Gastroesophageal sphincter (tissue), 4 donors: Measurements from ENCODE around the gene HOXC12. TPM values are rescaled to one million over a fixed set of nuclear protein-coding genes. Genes with fewer than 3 reads are reported as not detected.

Source experiments
- ATAC-seq: fragments of 150-250 bp; one replicate; pipeline ENCODE4 v1.9.1; 2016; ENCODE audit warnings: mild to moderate bottlenecking, moderate library complexity
- H3K27ac ChIP-seq, 4 donors: fragments of 200-600 bp; sonication (generic) in 3 of 4; 1 replicate in 3 of 4; 2 replicates in 1 of 4; pipeline ENCODE4 v1.5.1; 2016 to 2019
- H3K27me3 ChIP-seq: fragments of 200-600 bp; sonication (generic); one replicate; pipeline ENCODE4 v1.5.1; 2019
- H3K36me3 ChIP-seq, 2 donors: fragments of 200-600 bp; sonication (generic); one replicate each; pipeline ENCODE4 v1.5.1; 2019; ENCODE audit warnings: control low read depth in 1 of 2
- H3K4me1 ChIP-seq, 3 donors: fragments of 200-600 bp; sonication (generic); 1 replicate in 2 of 3; 2 replicates in 1 of 3; pipeline ENCODE4 v1.5.1; 2016 to 2019; ENCODE audit warnings: control low read depth in 2 of 3
- H3K4me3 ChIP-seq, 2 donors: fragments of 200-600 bp; sonication (generic); one replicate each; pipeline ENCODE4 v1.5.1; 2019; ENCODE audit warnings: mild to moderate bottlenecking in 1 of 2, moderate library complexity in 1 of 2
- H3K9me3 ChIP-seq, 3 donors: fragments of 200-600 bp; sonication (generic); one replicate each; pipeline ENCODE4 v1.5.1; 2017 to 2019; ENCODE audit warnings: control low read depth in 2 of 3
- EP300 ChIP-seq: sonication (generic); formaldehyde crosslinking; IDR thresholded peaks from one replicate; pipeline ENCODE4 v1.6.1; 2017; ENCODE audit warnings: antibody characterized with exemption, mild to moderate bottlenecking
- POLR2A ChIP-seq, 2 donors: fragments of 450-650 bp; IDR thresholded peaks; one replicate each; pipeline ENCODE4 v1.6.1; 2017; ENCODE audit warnings: antibody characterized with exemption in 2 of 2, mild to moderate bottlenecking in 2 of 2, moderate library complexity in 1 of 2
- POLR2AphosphoS5 ChIP-seq: sonication (generic); formaldehyde crosslinking; IDR thresholded peaks from one replicate; pipeline ENCODE4 v1.6.1; 2017; ENCODE audit warnings: antibody characterized with exemption
- WGBS, 2 donors: methylation state at CpG; one replicate each; pipeline ENCODE4 v1.1.5; 2018; ENCODE audit warnings: low coverage in 1 of 2; 5-methylcytosine and 5-hydroxymethylcytosine counted together
- total RNA-seq, 4 donors: library from RNA; depleted of rRNA; stranded (reverse); fragments of >200 nt; gene quantifications; one replicate each; pipeline ENCODE4 v1.1.0, GENCODE V29; 2016
- TF ChIP-seq, protein P1 (sequence below), 4 experiments: fragments of 200-600 bp in 2 of 4; fragments of 450-650 bp in 2 of 4; sonication (generic) in 1 of 4; IDR thresholded peaks; one replicate each; pipeline ENCODE4 v1.5.1; 2017 to 2019; ENCODE audit warnings: antibody characterized with exemption in 4 of 4, mild to moderate bottlenecking in 2 of 4, moderate library complexity in 2 of 4

Gene HOXC12
- total RNA-seq, 4 donors from 2014 or later: not detected

DNA sequence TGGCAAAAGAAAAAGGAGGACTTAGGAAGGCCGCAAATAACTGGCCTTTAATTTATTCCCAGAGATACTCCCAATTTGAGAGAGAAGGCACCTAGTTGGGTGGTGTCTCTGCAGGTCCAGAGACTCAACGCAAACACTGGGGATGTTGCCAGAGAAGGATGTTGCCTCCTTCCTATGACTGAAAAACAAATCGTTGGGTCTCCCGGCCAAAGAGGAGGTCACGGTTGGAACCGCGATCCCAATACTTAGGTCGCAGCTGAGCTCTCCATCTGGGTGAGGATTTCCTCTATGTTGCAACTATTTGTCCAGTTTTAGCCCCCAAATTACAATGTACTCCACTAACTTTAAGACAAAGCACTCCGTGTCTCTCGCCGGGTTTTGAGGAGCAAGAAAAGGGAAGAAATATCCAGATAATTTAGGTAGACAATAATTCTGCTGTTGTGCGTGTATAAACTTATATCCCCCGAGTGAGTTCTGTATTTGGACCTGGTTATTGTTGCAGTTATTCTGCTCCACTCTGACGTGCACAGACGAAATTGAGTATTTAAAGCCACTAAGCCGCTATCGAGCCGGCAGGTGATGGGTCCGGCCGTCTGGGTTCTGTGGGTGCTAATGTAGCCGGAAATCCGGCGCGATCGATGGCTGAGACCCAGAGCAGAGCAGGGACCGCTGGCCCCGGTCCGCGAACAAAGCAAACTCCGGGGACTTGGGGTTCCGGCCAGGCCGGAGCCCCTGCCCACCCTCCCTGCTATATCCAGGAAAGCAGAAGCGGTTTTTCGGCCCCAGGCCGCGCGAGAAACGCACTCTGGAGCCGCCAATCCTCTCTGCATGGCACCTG lies 5.7 kb downstream of the HOXC12 start:
- 12 to 14% methylated on average over 15 of the region's 39 CpGs for WGBS, 2 donors
- Histone ChIP-seq H3K4me3 (no peak overlapping the region), H3K27me3 (peaks cover 100% of the 10 kb centered on the region), H3K27ac (no peak overlapping the region), H3K9me3 (no peaks in the 10 kb centered on the region), H3K4me1 (peaks cover 0 to 30% (median 7%) of the 10 kb centered on the region in 3 donors), H3K36me3 (no peaks in the 10 kb centered on the region)
- TF ChIP-seq, protein P1, sequence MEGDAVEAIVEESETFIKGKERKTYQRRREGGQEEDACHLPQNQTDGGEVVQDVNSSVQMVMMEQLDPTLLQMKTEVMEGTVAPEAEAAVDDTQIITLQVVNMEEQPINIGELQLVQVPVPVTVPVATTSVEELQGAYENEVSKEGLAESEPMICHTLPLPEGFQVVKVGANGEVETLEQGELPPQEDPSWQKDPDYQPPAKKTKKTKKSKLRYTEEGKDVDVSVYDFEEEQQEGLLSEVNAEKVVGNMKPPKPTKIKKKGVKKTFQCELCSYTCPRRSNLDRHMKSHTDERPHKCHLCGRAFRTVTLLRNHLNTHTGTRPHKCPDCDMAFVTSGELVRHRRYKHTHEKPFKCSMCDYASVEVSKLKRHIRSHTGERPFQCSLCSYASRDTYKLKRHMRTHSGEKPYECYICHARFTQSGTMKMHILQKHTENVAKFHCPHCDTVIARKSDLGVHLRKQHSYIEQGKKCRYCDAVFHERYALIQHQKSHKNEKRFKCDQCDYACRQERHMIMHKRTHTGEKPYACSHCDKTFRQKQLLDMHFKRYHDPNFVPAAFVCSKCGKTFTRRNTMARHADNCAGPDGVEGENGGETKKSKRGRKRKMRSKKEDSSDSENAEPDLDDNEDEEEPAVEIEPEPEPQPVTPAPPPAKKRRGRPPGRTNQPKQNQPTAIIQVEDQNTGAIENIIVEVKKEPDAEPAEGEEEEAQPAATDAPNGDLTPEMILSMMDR (IDR thresholded peaks at IDR 0.05): no peak
- TF ChIP-seq EP300: no peak
- no peak for TF ChIP-seq POLR2A (IDR thresholded peaks at IDR 0.05)
- no peak for TF ChIP-seq POLR2AphosphoS5
- ATAC-seq: no peak

GRCh38 chr12:53961025-53961761 lies 6.5 kb downstream of the HOXC12 start:
- TF ChIP-seq EP300: no peak
- TF ChIP-seq POLR2AphosphoS5: no peak
- Histone ChIP-seq H3K4me3 (no peak overlapping the region), H3K36me3 (no peaks in the 10 kb centered on the region), H3K27ac (no peak overlapping the region), H3K4me1 (peaks cover 0 to 32% (median 7%) of the 10 kb centered on the region in 3 donors), H3K27me3 (peaks cover 100% of the 10 kb centered on the region), H3K9me3 (no peaks in the 10 kb centered on the region)
- no CpG with 5 or more reads among the region's 72 CpGs for WGBS, 2 donors
- no peak for ATAC-seq

DNA sequence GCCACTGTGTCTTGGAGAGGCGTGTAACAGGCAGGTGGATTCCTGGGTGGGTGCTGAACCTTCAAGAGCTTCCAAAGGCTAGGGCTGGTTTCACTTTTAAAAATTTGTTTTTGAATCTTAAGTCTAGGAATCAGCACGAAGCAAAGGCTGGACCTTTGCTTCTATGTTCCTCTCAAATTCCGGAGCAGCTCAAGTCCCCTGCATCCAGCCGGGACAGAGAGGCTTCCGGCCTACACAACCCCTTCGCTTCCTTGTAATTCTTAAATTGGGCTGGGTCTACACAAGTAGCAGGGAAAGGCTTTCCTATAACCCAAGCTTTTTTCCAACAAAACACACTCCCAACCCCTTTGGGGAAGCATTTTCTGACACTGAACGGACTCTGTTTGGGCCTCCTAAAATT lies 8.3 kb downstream of the HOXC12 start:
- H3K4me1 ChIP-seq: peaks cover 0 to 39% (median 12%) of the 10 kb centered on the region in 3 donors
- ATAC-seq: no peak
- H3K27ac ChIP-seq: no peak overlapping the region
- H3K27me3 ChIP-seq: peaks cover 100% of the 10 kb centered on the region
- H3K36me3 ChIP-seq: no peaks in the 10 kb centered on the region
- H3K9me3 ChIP-seq: no peaks in the 10 kb centered on the region
- H3K4me3 ChIP-seq: no peak overlapping the region
- TF ChIP-seq POLR2AphosphoS5 (no peak), EP300 (no peak), POLR2A (IDR thresholded peaks at IDR 0.05) (no peak)
- TF ChIP-seq, protein P1 (IDR thresholded peaks at IDR 0.05): no peak
- 20 to 25% methylated on average over 2 to 7 of the region's 7 CpGs for WGBS, 2 donors

DNA sequence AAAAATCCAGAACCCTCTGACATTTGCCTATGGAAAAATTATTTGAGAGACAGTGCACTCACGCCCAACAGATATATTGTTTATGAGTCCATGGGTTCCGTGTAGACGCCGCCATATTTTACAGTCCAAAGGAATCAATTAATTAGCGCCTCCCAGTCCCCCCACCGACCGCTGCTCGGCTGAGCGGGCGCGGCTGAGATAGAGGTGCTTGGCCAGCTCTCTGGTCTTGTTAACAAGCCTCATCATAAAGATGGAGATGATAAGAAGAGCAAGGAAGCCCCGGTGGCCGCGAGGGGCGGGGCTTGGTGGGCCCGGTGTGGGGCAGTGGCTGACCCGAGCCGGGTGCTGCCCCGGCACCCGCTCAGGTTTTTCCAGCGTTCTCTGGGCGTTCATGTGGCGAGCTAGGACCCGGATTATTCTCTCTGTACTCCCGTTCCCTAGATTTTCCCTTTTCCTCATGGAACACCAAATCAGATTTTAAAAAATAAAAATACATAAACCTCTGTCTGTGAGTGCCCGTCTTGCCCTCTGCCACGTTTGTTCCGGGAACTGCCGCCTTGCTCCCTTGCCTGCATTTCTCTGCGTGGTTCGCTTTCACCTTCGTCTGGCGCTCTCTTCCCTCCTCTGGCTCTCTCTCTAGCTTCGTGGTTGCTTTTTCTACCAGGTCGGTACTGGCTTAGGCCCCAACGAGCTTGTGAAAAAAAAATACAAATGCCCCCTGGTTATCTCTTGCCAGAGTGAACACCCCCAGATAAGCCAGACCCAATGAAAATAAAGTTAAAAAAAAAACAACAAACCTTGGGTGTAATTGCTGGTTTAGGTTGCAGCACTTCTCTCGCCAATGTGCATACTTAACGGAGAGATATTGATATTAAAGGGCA lies 9.0 kb downstream of the HOXC12 start:
- Histone ChIP-seq H3K4me1 (peaks cover 0 to 39% (median 12%) of the 10 kb centered on the region in 3 donors), H3K4me3 (no peak overlapping the region), H3K36me3 (no peaks in the 10 kb centered on the region), H3K27me3 (peaks cover 100% of the 10 kb centered on the region), H3K27ac (no peak overlapping the region), H3K9me3 (no peaks in the 10 kb centered on the region)
- no peak for TF ChIP-seq POLR2A (IDR thresholded peaks at IDR 0.05)
- WGBS, 2 donors: 6 to 12% methylated on average over 19 to 21 of the region's 38 CpGs
- no peak for ATAC-seq

DNA sequence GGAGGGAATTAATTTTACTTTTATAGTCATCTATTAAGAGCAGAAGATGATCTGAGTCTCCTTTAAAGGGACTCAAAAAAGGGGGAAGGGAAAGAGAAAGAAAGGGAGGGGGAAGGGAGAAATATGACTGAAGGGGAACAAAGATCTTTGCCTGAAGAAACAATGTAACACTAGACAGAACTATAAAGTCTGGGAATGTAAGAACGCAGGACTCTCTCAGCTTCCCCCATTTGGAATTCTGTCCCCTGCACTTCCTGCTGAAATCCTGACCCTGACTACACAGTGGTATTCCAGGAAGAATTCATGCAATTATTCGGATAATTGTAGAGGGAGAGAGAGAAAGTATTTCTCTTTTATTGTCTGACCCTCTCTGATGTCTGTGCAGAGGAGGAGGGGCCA lies 9.6 kb downstream of the HOXC12 start:
- H3K27ac ChIP-seq: no peak overlapping the region
- no peak overlapping the region for H3K4me3 ChIP-seq
- peaks cover 0 to 39% (median 12%) of the 10 kb centered on the region in 3 donors for H3K4me1 ChIP-seq
- no peak for TF ChIP-seq POLR2AphosphoS5
- TF ChIP-seq, protein P1 (IDR thresholded peaks at IDR 0.05): no peak
- no peak for TF ChIP-seq EP300
- TF ChIP-seq POLR2A (IDR thresholded peaks at IDR 0.05): no peak
- peaks cover 100% of the 10 kb centered on the region for H3K27me3 ChIP-seq
- ATAC-seq: no peak
- no peaks in the 10 kb centered on the region for H3K9me3 ChIP-seq
- WGBS, 2 donors: 8 to 10% methylated on average over 1 to 2 of the region's 2 CpGs
- H3K36me3 ChIP-seq: no peaks in the 10 kb centered on the region
